HEK293T (cell line): ENCODE measurements around the gene GPR62.

Experiments used
- ARNT ChIP-seq: fragments of 450-650 bp; IDR thresholded peaks from 2 replicates; pipeline ENCODE4 v1.6.1; 2017; ENCODE audit warnings: mild to moderate bottlenecking
- ELF4 ChIP-seq: fragments of 450-650 bp; IDR thresholded peaks from 2 replicates; pipeline ENCODE4 v1.6.1; 2017; ENCODE audit warnings: antibody characterized with exemption
- FOXA1 ChIP-seq: fragments of 450-650 bp; IDR thresholded peaks from 2 replicates; pipeline ENCODE4 v1.6.1; 2016; ENCODE audit warnings: mild to moderate bottlenecking
- FOXM1 ChIP-seq: fragments of 450-650 bp; IDR thresholded peaks from 2 replicates; pipeline ENCODE4 v1.6.1; 2017; ENCODE audit warnings: mild to moderate bottlenecking, borderline replicate concordance
- HDGF ChIP-seq: fragments of 450-650 bp; IDR thresholded peaks from 2 replicates; pipeline ENCODE4 v1.6.1; 2017; ENCODE audit warnings: antibody characterized with exemption, borderline replicate concordance
- PKNOX1 ChIP-seq: fragments of 450-650 bp; IDR thresholded peaks from 2 replicates; pipeline ENCODE4 v1.6.1; 2016
- SP1 ChIP-seq: fragments of 450-650 bp; IDR thresholded peaks from 2 replicates; pipeline ENCODE4 v1.6.1; 2017
- SUZ12 ChIP-seq: fragments of 450-650 bp; IDR thresholded peaks from 2 replicates; pipeline ENCODE4 v1.6.1; 2016; ENCODE audit warnings: mild to moderate bottlenecking
- TARDBP ChIP-seq: fragments of 450-650 bp; IDR thresholded peaks from 2 replicates; pipeline ENCODE4 v1.6.1; 2016

GRCh38 chr3:51963951-51964451 lies 8.8 kb downstream of the GPR62 start:
- TF ChIP-seq TARDBP (no peak), SP1 (no peak), ARNT (no peak), SUZ12 (no peak), FOXM1 (no peak), FOXA1 (no peak), ELF4 (no peak), HDGF (no peak), PKNOX1 (no peak)
